K562 (cell line): ENCODE data around the gene USP48. TPM values are rescaled to one million over a fixed set of nuclear protein-coding genes. Genes with fewer than 3 reads are reported as not detected.

Experiments
- ATAC-seq: fragments of 200-7000 bp; cut with Tn5 transposase; 3 replicates; pipeline ENCODE4 v1.9.1; 2020; ENCODE audit warnings: moderate library complexity
- BruUV-seq: library from RNA; stranded (reverse); fragments of 400-500 nt; replicated peaks from 2 replicates; lab custom pipeline; 2021; lab: Mats Ljungman, UMichigan
- CTCF ChIA-PET: fragments of 300-600 bp; formaldehyde crosslinking; extraction: SDS; loops from one replicate; lab custom pipeline; 2021; ENCODE audit warnings: low intra/inter-chr PET ratio; lab: Yijun Ruan, JAX
- POLR2A ChIA-PET: fragments of 300-600, 350-650 bp; sonication (Branson Sonifier 250); formaldehyde crosslinking; extraction: SDS; loops from one replicate; lab custom pipeline; 2021; ENCODE audit warnings: antibody characterized with exemption, inconsistent platforms; lab: Yijun Ruan, JAX
- DNase-seq, 4 experiments: peaks; one replicate each; pipeline versions ENCODE4 v3.0.0 to v3.0.0-alpha.2; 2011 to 2018; ENCODE audit warnings: low spot score in 3 of 4, mixed read lengths in 3 of 4; ENCODE audit errors: extremely low read depth in 1 of 4
- FAIRE-seq: peaks from 2 replicates; lab custom pipeline; 2011; peaks lifted over from hg19 to GRCh38; lab: Jason Lieb, UNC
- H2AFZ ChIP-seq: 2 replicates; pipeline ENCODE4 v1.6.0; 2011; ENCODE audit warnings: low read depth, low read length, control low read depth, inconsistent platforms
- H3K27ac ChIP-seq: fragments of 200-600 bp; 3 replicates; pipeline ENCODE4 v1.8.0; 2011; ENCODE audit warnings: low read depth, mild to moderate bottlenecking, control low read depth, inconsistent platforms, low read length, moderate library complexity, mixed read lengths; ENCODE audit errors: extremely low read depth
- H3K27me3 ChIP-seq, 2 experiments: fragments of 300-600 bp in 1 of 2; 2 replicates in 1 of 2; 3 replicates in 1 of 2; pipeline versions ENCODE4 v1.6.0 to v1.8.0; 2011; ENCODE audit warnings: inconsistent platforms in 2 of 2, low read length in 2 of 2, mild to moderate bottlenecking in 1 of 2, mixed read lengths in 1 of 2, moderate library complexity in 1 of 2; ENCODE audit not compliant: control insufficient read depth in 2 of 2, insufficient read depth in 2 of 2
- H3K36me3 ChIP-seq: fragments of 300-600 bp; 3 replicates; pipeline ENCODE4 v1.8.0; 2011; ENCODE audit warnings: mild to moderate bottlenecking, low read length, inconsistent platforms; ENCODE audit not compliant: control insufficient read depth, insufficient read depth
- H3K4me1 ChIP-seq, 2 experiments: fragments of 200-600 bp in 1 of 2; replicated peaks in 1 of 2; 2 replicates in 1 of 2; 3 replicates in 1 of 2; pipeline versions ENCODE4 v1.5.1 to v1.8.0; 2011; ENCODE audit warnings: inconsistent platforms in 2 of 2, low read length in 2 of 2, mild to moderate bottlenecking in 1 of 2, mixed read lengths in 1 of 2, moderate library complexity in 1 of 2; ENCODE audit not compliant: control insufficient read depth in 2 of 2, insufficient read depth in 2 of 2
- H3K4me2 ChIP-seq: 2 replicates; pipeline ENCODE4 v1.6.1; 2011; ENCODE audit warnings: low read length, control low read depth, inconsistent platforms, mixed read lengths; ENCODE audit not compliant: insufficient read depth
- H3K4me3 ChIP-seq: fragments of 200-600 bp; sonication (generic), shearing (Covaris generic); 2 replicates; pipeline ENCODE4 v1.5.1; 2016; ENCODE audit warnings: control low read depth, inconsistent platforms
- H3K79me2 ChIP-seq: fragments of 200-600 bp; 3 replicates; pipeline ENCODE4 v1.8.0; 2011; ENCODE audit warnings: low read length, inconsistent platforms; ENCODE audit not compliant: control insufficient read depth, insufficient read depth
- H3K9ac ChIP-seq, 2 experiments: 2 replicates each; pipeline versions ENCODE4 v1.6.0 to v1.6.1; 2011; ENCODE audit warnings: low read depth in 2 of 2, low read length in 2 of 2, control low read depth in 1 of 2, inconsistent platforms in 1 of 2, mild to moderate bottlenecking in 1 of 2, mixed read lengths in 1 of 2; ENCODE audit not compliant: insufficient read depth in 1 of 2
- H3K9me1 ChIP-seq: one replicate; pipeline ENCODE4 v1.6.0; 2011; ENCODE audit warnings: inconsistent platforms, mild to moderate bottlenecking, low read length, moderate library complexity; ENCODE audit not compliant: control insufficient read depth, insufficient read depth
- H3K9me3 ChIP-seq: replicated peaks from 2 replicates; pipeline ENCODE4 v1.5.1; 2011; ENCODE audit warnings: low read depth, low read length, inconsistent platforms; ENCODE audit not compliant: control insufficient read depth, insufficient read depth
- H4K20me1 ChIP-seq: replicated peaks from 2 replicates; pipeline ENCODE4 v1.6.1; 2011; ENCODE audit warnings: low read length, inconsistent platforms, mixed read lengths; ENCODE audit not compliant: control insufficient read depth, insufficient read depth
- HDAC3 ChIP-seq: fragments of 450-650 bp; IDR thresholded peaks from 2 replicates; pipeline ENCODE4 v1.6.1; 2018; ENCODE audit warnings: borderline replicate concordance, mild to moderate bottlenecking, moderate library complexity; ENCODE audit not compliant: partially characterized antibody
- PHB2 ChIP-seq: fragments of 450-650 bp; IDR thresholded peaks from 2 replicates; pipeline ENCODE4 v1.6.1; 2017; ENCODE audit warnings: low read depth
- PKNOX1 ChIP-seq: fragments of 450-650 bp; IDR thresholded peaks from 2 replicates; pipeline ENCODE4 v1.6.1; 2016
- RBBP5 ChIP-seq: fragments of 200-600 bp; sonication (generic); IDR thresholded peaks from 2 replicates; pipeline ENCODE4 v1.6.1; 2012; ENCODE audit warnings: borderline replicate concordance, mild to moderate bottlenecking, low read length, control low read depth, inconsistent platforms; ENCODE audit not compliant: insufficient read depth, poor library complexity, severe bottlenecking
- SPI1 ChIP-seq: IDR thresholded peaks from 2 replicates; pipeline ENCODE4 v1.6.1; 2011; ENCODE audit warnings: low read depth, low read length, control low read depth, borderline replicate concordance
- SUPT5H ChIP-seq: fragments of 450-650 bp; IDR thresholded peaks from 2 replicates; pipeline ENCODE4 v1.6.1; 2016
- ZNF134 ChIP-seq: fragments of 250-450 bp; sonication (Bioruptor Pico); conservative IDR thresholded peaks from 2 replicates; pipeline ENCODE4 v1.4.0; 2020
- ZNF592 ChIP-seq: fragments of 450-650 bp; IDR thresholded peaks from 2 replicates; pipeline ENCODE4 v1.6.1; 2017; ENCODE audit warnings: antibody characterized with exemption, mild to moderate bottlenecking
- WGBS: fragments of 100-300 bp; shearing (Covaris generic); methylation state at CpG from one replicate; pipeline ENCODE4 v1.1.6; 2016; ENCODE audit warnings: low coverage, mixed read lengths; ENCODE audit not compliant: insufficient coverage; ENCODE audit errors: missing lambda C conversion rate; 5-methylcytosine and 5-hydroxymethylcytosine counted together
- in situ Hi-C: fragments of 300-500 bp; cut with MboI; formaldehyde crosslinking; loops from 4 replicates; pipeline ENCODE4 v1.15.0; 2018; ENCODE audit warnings: inconsistent platforms, mixed read lengths
- intact Hi-C: fragments of 100-400 bp; cut with micrococcal nuclease; formaldehyde crosslinking; loops from 2 replicates; pipeline ENCODE4 v1.14.2; 2022
- polyA plus RNA-seq, 8 experiments: library from polyadenylated mRNA; depleted of rRNA in 4 of 8; stranded (reverse) in 5 of 8; unstranded in 3 of 8; fragments of >200 nt; fragmentation: Nextera tagmentation in 2 of 8; fragmentation: Illumina TruSeq in 1 of 8; extraction: Ambion mirVana in 2 of 8; extraction: Trizol in 1 of 8; gene quantifications; 2 replicates each; pipeline versions ENCODE4 v1.2.1 to v1.2.3, GENCODE V29; 2011 to 2014; ENCODE audit warnings: inconsistent platforms in 1 of 8, missing spikeins in 1 of 8
- total RNA-seq, 7 experiments: library from RNA; depleted of rRNA in 6 of 7; stranded (reverse); fragments of >200 nt in 6 of 7; fragmentation: Illumina TruSeq in 2 of 7; extraction: Trizol in 2 of 7; gene quantifications; 2 replicates each; pipeline versions ENCODE4 v1.2.1 to v1.2.3, GENCODE V29; 2011 to 2021; ENCODE audit warnings: low replicate concordance in 1 of 7
- TF ChIP-seq, protein P1 (sequence below): sonication (generic); IDR thresholded peaks from 2 replicates; pipeline ENCODE4 v1.6.1; 2016

USP48 gene
- total and polyA plus RNA-seq, 9 of the 15 experiments (the other 6 are each of a cell fraction or from before 2014, with no cell fraction given), result 23.3 to 123 (median 106) TPM

GRCh38 chr1:21779613-21780521, 3.1 kb downstream of the USP48 start:
- H3K9ac ChIP-seq, result peak overlapping the region; percentile 2 to 100
- peak; percentile 22 for TF ChIP-seq HDAC3
- peak; percentile 54; the same call in 1 of the 2 replicates for TF ChIP-seq ZNF134 (CRISPR knock-in tag)
- 0 out of 2 replicates have a peak, but pooled peaks have one; percentile 8 for TF ChIP-seq SUPT5H
- TF ChIP-seq PKNOX1, result no peak
- TF ChIP-seq, protein P1, sequence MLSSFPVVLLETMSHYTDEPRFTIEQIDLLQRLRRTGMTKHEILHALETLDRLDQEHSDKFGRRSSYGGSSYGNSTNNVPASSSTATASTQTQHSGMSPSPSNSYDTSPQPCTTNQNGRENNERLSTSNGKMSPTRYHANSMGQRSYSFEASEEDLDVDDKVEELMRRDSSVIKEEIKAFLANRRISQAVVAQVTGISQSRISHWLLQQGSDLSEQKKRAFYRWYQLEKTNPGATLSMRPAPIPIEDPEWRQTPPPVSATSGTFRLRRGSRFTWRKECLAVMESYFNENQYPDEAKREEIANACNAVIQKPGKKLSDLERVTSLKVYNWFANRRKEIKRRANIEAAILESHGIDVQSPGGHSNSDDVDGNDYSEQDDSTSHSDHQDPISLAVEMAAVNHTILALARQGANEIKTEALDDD, result 0 out of 2 replicates have a peak, but pooled peaks have one; percentile 8
- TF ChIP-seq PHB2, result peak; percentile 4; the same call in 1 of the 2 replicates
- TF ChIP-seq RBBP5, result peak; percentile 22
- TF ChIP-seq ZNF592, result 0 out of 2 replicates have a peak, but pooled peaks have one; percentile 32
- peak; percentile 88 for TF ChIP-seq SPI1

More at GRCh38 chr1:21779613-21780521, 3.1 kb downstream of the USP48 start:
- peak overlapping the region; percentile 88 for H3K4me2 ChIP-seq
- intact Hi-C loops, result loop anchor here (5.0 kb wide), 3 partner anchors 108 to 247 kb away; no protein-coding TSS in a partner anchor
- H3K9me3 ChIP-seq, result no peaks in the 10 kb centered on the region
- ATAC-seq (no peak), DNase-seq (peak in 1 of 4 experiments; percentile 40), FAIRE-seq (no peak)
- peaks cover 7% of the 10 kb centered on the region; the same call in 1 of the 2 replicates for H4K20me1 ChIP-seq
- H3K36me3 ChIP-seq, result peaks cover 27% of the 10 kb centered on the region
- 16% methylated on average over 12 of the region's 12 CpGs for WGBS
- peak overlapping the region; percentile 61 for H3K4me3 ChIP-seq
- H3K4me1 ChIP-seq, result peaks cover 19 to 23% of the 10 kb centered on the region in 2 experiments
- ChIA-PET POLR2A (interaction anchor here (3.8 kb wide), 1 partner anchor 10 kb away, joined by 24 read pairs; no protein-coding TSS in a partner anchor), CTCF (no interaction called here)
- TSS peak; percentile 13 for BruUV-seq
- H3K79me2 ChIP-seq, result peaks cover 81% of the 10 kb centered on the region
- in situ Hi-C loops, result no loop called here
- H2AFZ ChIP-seq, result no peak overlapping the region
- no peaks in the 10 kb centered on the region for H3K9me1 ChIP-seq
- no peaks in the 10 kb centered on the region for H3K27me3 ChIP-seq
- peak overlapping the region; percentile 99 for H3K27ac ChIP-seq
